Activated T-helper 1 cell treated with Interleukin-2 at 50 U/mL for 16 hours (primary cell): ENCODE results near the gene MYO7A.

Experiments
- DNase-seq: peaks from one replicate; pipeline ENCODE4 v3.0.0-alpha.2; 2020; ENCODE audit warnings: low read depth

MYO7A gene

GRCh38 chr11:77165066-77165465 lies 37.0 kb downstream of the MYO7A start:
- DNase-seq = no peak

- no peak for DNase-seq
Observed at GRCh38 chr11:77166021-77166420, 38.0 kb downstream of the MYO7A start.

DNA sequence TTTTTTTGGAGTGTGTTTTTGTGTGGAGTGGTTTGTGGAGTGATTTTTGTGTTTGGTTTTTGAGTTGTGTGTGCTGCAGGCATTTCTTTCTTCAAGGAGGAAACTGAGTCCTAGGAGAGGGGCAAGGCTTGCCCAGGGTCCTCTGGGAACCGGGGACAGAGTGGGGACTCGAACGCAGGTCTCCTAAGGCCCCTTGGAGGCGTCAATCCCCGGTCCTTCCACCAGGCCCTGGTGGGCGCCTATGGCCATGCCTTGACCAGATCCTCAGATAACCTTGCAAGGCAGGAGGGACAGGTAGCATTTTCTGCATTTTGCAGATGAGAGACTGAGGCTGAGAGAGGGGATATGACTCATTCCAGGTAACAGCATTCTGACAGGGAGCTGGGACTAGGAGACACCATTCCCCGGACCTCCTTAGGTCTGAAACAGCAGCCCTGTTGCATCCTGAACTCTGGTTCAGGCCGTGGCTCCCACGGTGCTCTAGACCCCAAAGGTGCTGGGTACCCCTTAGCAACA lies 39.1 kb downstream of the MYO7A start:
- no peak for DNase-seq

- no peak for DNase-seq
Observed at GRCh38 chr11:77167791-77168190, 39.7 kb downstream of the MYO7A start.

- no peak for DNase-seq
Observed at GRCh38 chr11:77170107-77170506, 42.1 kb downstream of the MYO7A start.

DNA sequence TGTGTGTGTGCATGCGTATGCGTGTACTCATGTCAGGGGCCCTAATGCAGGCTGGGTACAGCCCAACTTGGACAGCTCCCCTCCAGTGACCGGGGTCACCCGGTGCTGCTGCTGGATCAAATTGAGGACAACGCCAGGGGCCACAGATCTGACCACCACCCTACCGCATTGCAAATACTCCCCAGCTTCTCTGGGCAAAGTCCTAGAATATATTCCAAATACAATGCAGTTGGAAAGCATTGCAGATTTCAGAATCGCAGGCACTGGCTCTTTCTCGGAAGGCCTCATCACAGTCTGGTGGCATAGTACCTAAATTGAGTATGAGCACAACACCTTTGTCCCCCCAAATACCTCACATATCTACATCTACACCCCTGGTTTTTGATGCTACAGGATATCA lies 43.2 kb downstream of the MYO7A start:
- no peak for DNase-seq

GRCh38 chr11:77171885-77172665 lies 44.0 kb downstream of the MYO7A start:
- DNase-seq = no peak

DNA sequence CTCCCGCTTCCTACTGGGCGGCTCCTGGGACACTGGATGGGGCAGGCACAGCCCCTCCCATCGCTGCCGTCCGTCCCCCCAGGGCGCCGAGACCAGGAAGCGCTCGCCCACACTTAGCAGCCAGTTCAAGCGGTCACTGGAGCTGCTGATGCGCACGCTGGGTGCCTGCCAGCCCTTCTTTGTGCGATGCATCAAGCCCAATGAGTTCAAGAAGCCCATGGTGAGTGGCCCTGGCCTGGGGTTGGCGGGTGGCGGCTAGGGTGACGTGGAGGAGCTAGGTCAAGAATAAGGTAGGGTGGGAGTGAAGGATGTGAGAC lies 44.6 kb downstream of the MYO7A start:
- DNase-seq = no peak

DNA sequence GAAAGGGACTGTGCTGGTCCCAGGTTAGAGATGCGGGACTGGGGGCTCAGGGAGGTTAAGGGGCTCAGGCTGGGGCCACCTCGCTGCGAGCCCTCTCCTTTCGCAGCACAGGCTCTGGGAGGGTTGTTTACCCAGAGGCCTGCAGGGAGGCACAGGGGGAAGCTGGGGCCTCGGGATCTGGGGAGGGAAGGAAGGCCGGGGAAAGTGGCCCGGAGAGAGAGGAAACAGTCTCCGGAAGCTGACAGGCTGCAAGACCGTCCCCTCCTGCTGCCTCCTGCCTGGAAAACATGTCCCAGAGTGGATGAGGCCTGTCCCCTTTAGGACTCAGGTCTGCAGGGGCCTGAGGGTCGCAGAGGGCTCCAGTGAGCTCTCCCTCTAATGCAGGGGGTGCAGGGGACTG lies 45.4 kb downstream of the MYO7A start:
- DNase-seq = no peak

DNA sequence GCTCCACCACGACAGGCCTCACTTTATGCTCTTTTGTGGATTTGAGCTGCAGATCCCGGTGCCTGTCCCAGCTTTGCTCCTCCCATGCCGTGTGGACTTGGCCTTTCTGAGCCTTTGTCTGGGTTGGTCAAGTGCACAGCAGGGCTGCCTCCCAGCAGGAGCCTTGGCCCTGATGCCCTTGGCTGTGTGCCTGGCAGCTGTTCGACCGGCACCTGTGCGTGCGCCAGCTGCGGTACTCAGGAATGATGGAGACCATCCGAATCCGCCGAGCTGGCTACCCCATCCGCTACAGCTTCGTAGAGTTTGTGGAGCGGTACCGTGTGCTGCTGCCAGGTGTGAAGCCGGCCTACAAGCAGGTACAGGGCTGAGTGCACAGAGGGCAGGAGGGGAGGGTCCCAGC lies 46.5 kb downstream of the MYO7A start:
- no peak for DNase-seq

- no peak for DNase-seq
Observed at GRCh38 chr11:77175021-77175842, 47.2 kb downstream of the MYO7A start.

- DNase-seq = no peak
Observed at GRCh38 chr11:77175869-77176539, 48.0 kb downstream of the MYO7A start.

DNA sequence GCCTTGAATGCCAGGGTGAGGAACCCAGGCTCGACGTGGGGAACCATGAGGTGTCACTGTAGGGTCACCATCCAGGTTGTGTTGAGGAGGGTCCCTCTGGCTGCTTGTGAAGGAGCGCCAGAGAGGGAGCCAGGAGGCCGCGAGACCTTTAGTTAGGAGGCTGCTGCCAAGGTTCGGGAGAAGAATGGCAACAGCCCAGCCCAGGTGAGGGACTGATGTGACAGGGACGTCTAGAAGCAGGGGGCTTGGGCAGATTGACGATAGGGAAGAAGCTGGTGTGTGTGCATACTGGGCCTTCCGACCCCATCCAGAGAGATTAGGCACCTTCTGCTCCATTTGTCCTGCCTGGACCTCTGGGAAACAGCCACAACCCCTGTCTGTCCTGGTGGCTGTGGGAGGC lies 49.0 kb downstream of the MYO7A start:
- no peak for DNase-seq

DNA sequence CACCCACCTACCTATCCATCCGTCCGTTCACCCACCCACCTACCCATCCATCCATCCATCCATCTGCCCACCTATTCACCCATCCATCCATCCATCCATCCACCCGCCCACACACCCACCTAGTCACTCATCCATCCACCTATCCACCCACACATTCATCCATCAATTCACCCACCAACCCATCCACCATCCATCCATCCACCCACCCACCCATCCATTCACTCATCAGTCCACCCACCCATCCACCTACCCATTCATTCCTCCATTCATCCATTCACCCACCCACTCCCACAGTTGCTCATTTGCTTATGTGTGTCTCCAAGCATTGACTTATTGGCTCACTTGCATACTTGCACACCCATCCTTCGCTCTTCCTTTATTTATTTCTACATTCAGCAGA lies 50.1 kb downstream of the MYO7A start:
- DNase-seq = no peak

- no peak for DNase-seq
Observed at GRCh38 chr11:77179048-77179447, 51.0 kb downstream of the MYO7A start.

GRCh38 chr11:77179681-77180080 lies 51.6 kb downstream of the MYO7A start:
- no peak for DNase-seq

- no peak for DNase-seq
Observed at GRCh38 chr11:77180346-77180745, 52.3 kb downstream of the MYO7A start.

GRCh38 chr11:77181226-77181625 lies 53.2 kb downstream of the MYO7A start:
- DNase-seq = no peak

DNA sequence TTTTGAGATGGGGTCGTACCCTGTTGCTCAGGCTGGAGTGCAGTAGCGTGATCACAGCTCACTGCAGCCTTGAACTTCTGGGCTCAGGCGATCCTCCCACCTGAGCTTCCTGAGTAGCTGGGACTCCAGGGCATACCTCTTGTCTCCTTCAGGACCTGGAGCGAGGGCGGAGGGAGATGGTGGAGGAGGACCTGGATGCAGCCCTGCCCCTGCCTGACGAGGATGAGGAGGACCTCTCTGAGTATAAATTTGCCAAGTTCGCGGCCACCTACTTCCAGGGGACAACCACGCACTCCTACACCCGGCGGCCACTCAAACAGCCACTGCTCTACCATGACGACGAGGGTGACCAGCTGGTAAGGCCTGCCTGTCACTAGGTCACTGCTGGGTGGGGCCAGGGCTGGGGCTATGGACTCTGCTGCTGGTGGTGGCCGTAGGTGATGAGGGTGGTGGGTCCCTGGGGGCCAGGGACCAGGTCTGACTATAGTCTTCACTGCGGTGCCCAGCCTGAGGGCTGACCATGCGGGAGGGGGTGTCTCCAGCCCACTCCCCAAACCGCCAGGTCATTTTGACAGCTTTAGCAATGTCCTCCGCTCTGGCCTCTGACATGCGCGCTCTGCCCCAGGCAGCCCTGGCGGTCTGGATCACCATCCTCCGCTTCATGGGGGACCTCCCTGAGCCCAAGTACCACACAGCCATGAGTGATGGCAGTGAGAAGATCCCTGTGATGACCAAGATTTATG lies 53.9 kb downstream of the MYO7A start:
- no peak for DNase-seq

DNA sequence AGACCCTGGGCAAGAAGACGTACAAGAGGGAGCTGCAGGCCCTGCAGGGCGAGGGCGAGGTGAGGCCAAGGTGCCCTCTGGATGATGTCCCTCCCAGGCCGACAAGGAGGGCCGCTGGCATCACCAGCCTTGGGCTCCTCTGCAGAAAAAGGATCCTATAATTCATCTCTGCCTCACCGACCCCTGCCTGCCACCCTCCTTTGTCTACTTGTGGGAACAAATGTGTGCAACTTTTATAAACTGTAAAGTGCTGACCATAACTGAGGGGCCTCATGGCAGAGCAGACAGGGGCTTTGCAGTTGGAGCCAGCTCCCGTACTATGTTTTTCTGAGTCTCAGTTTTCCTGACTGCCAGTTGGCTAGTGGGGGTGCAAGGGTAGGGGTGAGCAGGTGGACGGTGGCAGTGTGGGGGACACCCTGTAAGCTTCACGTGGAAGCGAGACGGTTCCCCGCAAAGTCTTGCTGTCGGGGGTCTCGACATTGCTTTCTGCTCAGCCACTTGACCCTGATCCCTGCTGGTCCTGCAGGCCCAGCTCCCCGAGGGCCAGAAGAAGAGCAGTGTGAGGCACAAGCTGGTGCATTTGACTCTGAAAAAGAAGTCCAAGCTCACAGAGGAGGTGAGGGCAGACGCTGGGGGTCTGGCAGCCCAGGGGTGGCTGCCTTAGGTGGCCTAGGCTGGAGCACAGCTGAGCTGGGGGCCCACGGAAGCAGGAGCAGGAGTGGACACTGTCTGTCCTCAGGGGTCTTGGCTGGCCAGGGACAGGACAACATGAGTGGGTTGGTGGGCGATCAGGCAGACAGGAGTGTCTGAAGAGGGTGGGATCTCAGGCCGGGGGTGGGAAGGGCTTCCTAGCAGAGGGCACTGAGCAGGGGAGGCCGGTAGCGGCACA lies 54.7 kb downstream of the MYO7A start:
- no peak for DNase-seq

DNA sequence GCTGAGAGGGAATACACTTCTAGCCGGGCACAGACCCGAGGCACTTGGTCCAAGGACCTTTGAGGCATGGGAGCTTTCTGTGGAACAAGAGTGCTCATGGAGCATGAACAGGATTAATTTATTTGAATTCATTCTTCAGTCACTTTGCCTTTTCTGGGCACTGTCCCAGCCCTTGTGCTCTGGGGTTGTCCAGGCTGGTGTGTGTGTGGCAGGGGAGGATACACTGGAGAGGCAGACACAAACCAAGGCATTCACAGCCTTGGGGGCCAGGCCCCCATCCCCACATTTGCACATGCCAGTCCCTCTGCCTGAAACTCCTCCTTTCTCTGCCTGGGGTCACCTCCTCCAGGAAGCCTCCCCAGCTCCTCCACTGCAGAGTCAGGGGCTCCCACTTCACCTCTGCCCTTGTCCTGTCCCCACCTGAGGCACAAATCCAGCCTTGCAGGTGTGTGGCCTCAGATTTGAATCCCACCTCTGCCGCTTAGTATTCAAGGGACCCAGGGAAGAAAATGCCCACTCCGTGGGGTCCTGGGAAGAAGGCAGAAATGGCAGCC lies 55.5 kb downstream of the MYO7A start:
- no peak for DNase-seq
